ENCODE measurements around the gene CCDC134. TPM values are rescaled to one million over a fixed set of nuclear protein-coding genes. Genes with fewer than 3 reads are reported as not detected.
A peak's percentile ranks its signal among the peaks of the same experiment; 100 is the strongest.

The CCDC134 gene
- total and polyA plus RNA-seq, 2 of the 8 experiments (the other 6 are each of a cell fraction or from before 2014, with no cell fraction given), result 7.7 to 20.0 TPM

GRCh38 chr22:41857155-41857859 is 56.8 kb downstream of the CCDC134 start:
- H3K4me2 ChIP-seq (ENCODE audit: insufficient read depth in 1 of 2, low read depth in 2 of 2, low read length in 2 of 2), result no peak overlapping the region
- peak; percentile 43 to 63 for DNase-seq (ENCODE audit: low read depth in 1 of 2, low spot score in 2 of 2)
- POLR2A ChIA-PET (ENCODE audit: partially characterized antibody), result interaction anchor here (0.7 to 4.1 kb wide), 6 partner anchors 11 to 57 kb away, joined by 3 to 16 read pairs (median 4); partner anchors contain the start of genes CCDC134 and SREBF2
- TF ChIP-seq SP2 (IDR thresholded peaks at IDR 0.05; ENCODE audit: low read length), result no peak
- TF ChIP-seq, protein P1, sequence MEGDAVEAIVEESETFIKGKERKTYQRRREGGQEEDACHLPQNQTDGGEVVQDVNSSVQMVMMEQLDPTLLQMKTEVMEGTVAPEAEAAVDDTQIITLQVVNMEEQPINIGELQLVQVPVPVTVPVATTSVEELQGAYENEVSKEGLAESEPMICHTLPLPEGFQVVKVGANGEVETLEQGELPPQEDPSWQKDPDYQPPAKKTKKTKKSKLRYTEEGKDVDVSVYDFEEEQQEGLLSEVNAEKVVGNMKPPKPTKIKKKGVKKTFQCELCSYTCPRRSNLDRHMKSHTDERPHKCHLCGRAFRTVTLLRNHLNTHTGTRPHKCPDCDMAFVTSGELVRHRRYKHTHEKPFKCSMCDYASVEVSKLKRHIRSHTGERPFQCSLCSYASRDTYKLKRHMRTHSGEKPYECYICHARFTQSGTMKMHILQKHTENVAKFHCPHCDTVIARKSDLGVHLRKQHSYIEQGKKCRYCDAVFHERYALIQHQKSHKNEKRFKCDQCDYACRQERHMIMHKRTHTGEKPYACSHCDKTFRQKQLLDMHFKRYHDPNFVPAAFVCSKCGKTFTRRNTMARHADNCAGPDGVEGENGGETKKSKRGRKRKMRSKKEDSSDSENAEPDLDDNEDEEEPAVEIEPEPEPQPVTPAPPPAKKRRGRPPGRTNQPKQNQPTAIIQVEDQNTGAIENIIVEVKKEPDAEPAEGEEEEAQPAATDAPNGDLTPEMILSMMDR (IDR thresholded peaks at IDR 0.05; ENCODE audit: control extremely low read depth in 1 of 3, insufficient read depth in 1 of 3, low read depth in 1 of 3, low read length in 3 of 3), result peak; percentile 35 to 75 (median 59)
- TF ChIP-seq RAD21 (IDR thresholded peaks at IDR 0.05 in 1 of 2, conservative IDR thresholded peaks at IDR 0.05 in 1 of 2; ENCODE audit: low read depth in 2 of 2, low read length in 2 of 2), result peak; percentile 53 to 62
- no peak for TF ChIP-seq TBP (IDR thresholded peaks at IDR 0.05; ENCODE audit: low read depth, low read length)
- no peak for TF ChIP-seq HDAC2 (IDR thresholded peaks at IDR 0.05; ENCODE audit: borderline replicate concordance in 1 of 2, low read depth in 2 of 2, low read length in 2 of 2)
- no peak for TF ChIP-seq SP1 (IDR thresholded peaks at IDR 0.05; ENCODE audit: low read depth, low read length)
- TF ChIP-seq EGR1 (IDR thresholded peaks at IDR 0.05; ENCODE audit: borderline replicate concordance, low read depth, low read length), result no peak
- no peak for TF ChIP-seq YY1 (IDR thresholded peaks at IDR 0.05; ENCODE audit: low read depth, low read length)
- no peak for TF ChIP-seq SIRT6 (IDR thresholded peaks at IDR 0.05; ENCODE audit: low read length)

More at GRCh38 chr22:41857155-41857859, 56.8 kb downstream of the CCDC134 start:
- Histone ChIP-seq H4K20me1 (replicated peaks in 1 of 2; ENCODE audit: control insufficient read depth in 1 of 2, insufficient read depth in 2 of 2, low read length in 2 of 2) (peaks cover 12 to 17% of the 10 kb centered on the region in 2 experiments), H3K14ac (ENCODE audit: insufficient read length) (no peak overlapping the region), H3K9me3 (ENCODE audit: insufficient read depth in 2 of 2, low read depth in 1 of 2, low read length in 1 of 2) (no peaks in the 10 kb centered on the region), H4K5ac (ENCODE audit: insufficient read length, low read depth, low read length) (no peak overlapping the region), H3K36me3 (ENCODE audit: control insufficient read depth in 2 of 4, insufficient read depth in 4 of 4, low read length in 3 of 4) (no peaks in the 10 kb centered on the region), H3K79me1 (ENCODE audit: low read depth, low read length) (peaks cover 8% of the 10 kb centered on the region), H2BK15ac (ENCODE audit: low read length) (no peak overlapping the region), H2BK12ac (ENCODE audit: low read depth, low read length) (no peak overlapping the region), H4K8ac (ENCODE audit: extremely low read depth, insufficient read depth, low read length) (peak overlapping the region; percentile 57; the same call in 1 of the 2 replicates), H4K91ac (replicated peaks; ENCODE audit: insufficient read length, low read length) (no peak overlapping the region), H2AFZ (ENCODE audit: low read length) (no peak overlapping the region), H3K27ac (ENCODE audit: low read depth, low read length) (no peak overlapping the region), H2AK5ac (ENCODE audit: low read depth, low read length) (no peak overlapping the region), H3K56ac (replicated peaks; ENCODE audit: insufficient read length, low read depth, low read length) (no peak overlapping the region), H2BK5ac (ENCODE audit: low read depth, low read length) (peak overlapping the region; percentile 60), H3K9ac (replicated peaks in 1 of 4; ENCODE audit: extremely low read depth in 1 of 4, low read depth in 3 of 4, low read length in 3 of 4) (no peak overlapping the region), H3K18ac (ENCODE audit: extremely low read depth, low read length) (no peak overlapping the region), H2BK20ac (ENCODE audit: low read length) (no peak overlapping the region), H3K4me3 (ENCODE audit: extremely low read depth in 1 of 4, insufficient read depth in 2 of 4, low read depth in 3 of 4, low read length in 4 of 4) (no peak overlapping the region), H3K27me3 (replicated peaks in 1 of 4; ENCODE audit: control insufficient read depth in 3 of 4, extremely low read depth in 1 of 4, insufficient read depth in 3 of 4, low read length in 3 of 4) (no peaks in the 10 kb centered on the region), H3K23ac (ENCODE audit: insufficient read length) (no peak overlapping the region), H3K79me2 (ENCODE audit: control insufficient read depth in 1 of 2, insufficient read depth in 2 of 2, low read length in 2 of 2) (peaks cover 18 to 88% of the 10 kb centered on the region in 2 experiments; a peak in 3 of 4 replicates), H2BK120ac (replicated peaks; ENCODE audit: low read depth, low read length) (no peak overlapping the region), H3K4ac (replicated peaks; ENCODE audit: insufficient read length, low read depth, low read length) (no peak overlapping the region), H3K4me1 (replicated peaks in 1 of 4; ENCODE audit: control insufficient read depth in 3 of 4, insufficient read depth in 4 of 4, low read length in 3 of 4) (peaks cover 0 to 1% (median 0%) of the 10 kb centered on the region in 4 experiments; a peak in 1 of 7 replicates), H3K23me2 (ENCODE audit: low read depth, low read length) (no peaks in the 10 kb centered on the region)
- CTCF ChIA-PET (ENCODE audit: partially characterized antibody), result interaction anchor here (0.6 to 4.7 kb wide), 25 partner anchors 8 to 259 kb away, joined by 3 to 34 read pairs (median 4); partner anchors contain the start of genes CCDC134, MEI1 and SREBF2
- 71% methylated on average over 7 of the region's 7 CpGs; no CpG with 5 or more reads in 1 of the 2 experiments for WGBS, 2 experiments (ENCODE audit: extremely low coverage in 1 of 2, insufficient coverage in 1 of 2, insufficient read length in 1 of 2, insufficient replicate concordance in 2 of 2, low coverage in 1 of 2, low lambda C conversion rate in 2 of 2, missing lambda C conversion rate in 1 of 2)
- peak; percentile 86 for FAIRE-seq

Data from H1 (cell line).